Suprapubic skin (tissue), 4 donors: ENCODE measurements around the gene PIK3IP1. TPM values are rescaled to one million over a fixed set of nuclear protein-coding genes. Genes with fewer than 3 reads are reported as not detected.
"Not testable (repeated sequence)": the region's sequence is repeated elsewhere in the genome, so short reads cannot be mapped to it uniquely, and the experiment has no call there.

Experiments used
- DNase-seq, 2 donors: peaks; one replicate each; pipeline ENCODE4 v3.0.0-alpha.2; 2019; ENCODE audit warnings: low spot score in 2 of 2
- H3K27ac ChIP-seq: fragments of 200-600 bp; sonication (generic); one replicate; pipeline ENCODE4 v1.5.1; 2019
- H3K27me3 ChIP-seq: fragments of 200-600 bp; sonication (generic); one replicate; pipeline ENCODE4 v1.5.1; 2019
- H3K36me3 ChIP-seq: fragments of 200-600 bp; sonication (generic); one replicate; pipeline ENCODE4 v1.5.1; 2019
- H3K4me1 ChIP-seq: fragments of 200-600 bp; sonication (generic); one replicate; pipeline ENCODE4 v1.5.1; 2019
- H3K4me3 ChIP-seq: fragments of 200-600 bp; sonication (generic); one replicate; pipeline ENCODE4 v1.5.1; 2019; ENCODE audit warnings: mild to moderate bottlenecking
- H3K9me3 ChIP-seq: fragments of 200-600 bp; sonication (generic); one replicate; pipeline ENCODE4 v1.5.1; 2019
- EP300 ChIP-seq: sonication (generic); formaldehyde crosslinking; IDR thresholded peaks from one replicate; pipeline ENCODE4 v1.6.1; 2017; ENCODE audit warnings: antibody characterized with exemption
- POLR2A ChIP-seq, 2 donors: fragments of 450-650 bp; IDR thresholded peaks; one replicate each; pipeline ENCODE4 v1.6.1; 2017; ENCODE audit warnings: antibody characterized with exemption in 2 of 2, mild to moderate bottlenecking in 2 of 2, moderate library complexity in 2 of 2
- POLR2AphosphoS5 ChIP-seq, 3 donors: sonication (generic); formaldehyde crosslinking; IDR thresholded peaks; one replicate each; pipeline ENCODE4 v1.6.1; 2017; ENCODE audit warnings: antibody characterized with exemption in 3 of 3
- WGBS: methylation state at CpG from one replicate; pipeline ENCODE4 v1.1.5; 2018; 5-methylcytosine and 5-hydroxymethylcytosine counted together
- total RNA-seq, 4 donors: library from RNA; depleted of rRNA; stranded (reverse); fragments of >200 nt; gene quantifications; one replicate each; pipeline ENCODE4 v1.1.0, GENCODE V29; 2016
- TF ChIP-seq, protein P1 (sequence below), 2 donors: fragments of 200-600 bp in 1 of 2; fragments of 450-650 bp in 1 of 2; sonication (generic) in 1 of 2; IDR thresholded peaks; one replicate each; pipeline ENCODE4 v1.5.1; 2016 to 2019; ENCODE audit warnings: antibody characterized with exemption in 2 of 2, mild to moderate bottlenecking in 1 of 2, moderate library complexity in 1 of 2

PIK3IP1 gene
- total RNA-seq, 4 donors from 2014 or later = 40.7 to 126 (median 64.4) TPM

DNA sequence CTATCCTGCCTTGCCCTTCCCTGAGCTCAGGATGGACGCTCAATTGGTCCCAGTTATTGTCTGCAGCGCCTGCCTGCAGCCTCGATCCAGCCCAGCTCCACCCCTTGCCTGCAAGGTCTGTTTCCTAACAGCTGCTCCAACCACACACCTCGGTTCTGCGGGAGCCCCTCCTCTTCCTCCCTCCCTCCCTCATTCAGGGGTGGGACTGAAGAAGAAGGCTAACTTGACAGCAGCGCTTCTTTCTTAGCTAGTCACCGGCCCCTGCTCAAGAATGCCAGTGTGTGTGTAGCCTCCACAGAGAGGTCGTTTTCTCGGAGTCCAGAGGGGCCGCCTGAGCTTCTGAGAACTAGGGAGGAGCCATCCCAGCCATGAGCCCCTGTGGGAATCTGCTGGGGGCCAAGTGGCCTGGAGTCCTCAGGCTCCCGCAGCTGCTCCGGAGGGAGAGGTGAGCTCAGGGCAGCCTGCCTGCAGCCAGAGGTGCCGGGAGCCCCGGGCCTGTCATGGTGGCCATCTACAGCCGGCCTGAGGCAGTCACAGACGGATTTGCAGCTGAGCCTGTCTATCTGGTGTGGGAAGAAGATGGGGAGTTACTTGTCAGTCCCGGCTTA is 44.0 kb downstream of the PIK3IP1 start:
- H3K4me1 ChIP-seq = peaks cover 56% of the 10 kb centered on the region
- H3K36me3 ChIP-seq = no peaks in the 10 kb centered on the region
- H3K27me3 ChIP-seq = no peaks in the 10 kb centered on the region
- H3K9me3 ChIP-seq = no peaks in the 10 kb centered on the region
- 9% methylated on average over 9 of the region's 17 CpGs for WGBS
- peak overlapping the region; percentile 56 for H3K4me3 ChIP-seq
- TF ChIP-seq, protein P1, sequence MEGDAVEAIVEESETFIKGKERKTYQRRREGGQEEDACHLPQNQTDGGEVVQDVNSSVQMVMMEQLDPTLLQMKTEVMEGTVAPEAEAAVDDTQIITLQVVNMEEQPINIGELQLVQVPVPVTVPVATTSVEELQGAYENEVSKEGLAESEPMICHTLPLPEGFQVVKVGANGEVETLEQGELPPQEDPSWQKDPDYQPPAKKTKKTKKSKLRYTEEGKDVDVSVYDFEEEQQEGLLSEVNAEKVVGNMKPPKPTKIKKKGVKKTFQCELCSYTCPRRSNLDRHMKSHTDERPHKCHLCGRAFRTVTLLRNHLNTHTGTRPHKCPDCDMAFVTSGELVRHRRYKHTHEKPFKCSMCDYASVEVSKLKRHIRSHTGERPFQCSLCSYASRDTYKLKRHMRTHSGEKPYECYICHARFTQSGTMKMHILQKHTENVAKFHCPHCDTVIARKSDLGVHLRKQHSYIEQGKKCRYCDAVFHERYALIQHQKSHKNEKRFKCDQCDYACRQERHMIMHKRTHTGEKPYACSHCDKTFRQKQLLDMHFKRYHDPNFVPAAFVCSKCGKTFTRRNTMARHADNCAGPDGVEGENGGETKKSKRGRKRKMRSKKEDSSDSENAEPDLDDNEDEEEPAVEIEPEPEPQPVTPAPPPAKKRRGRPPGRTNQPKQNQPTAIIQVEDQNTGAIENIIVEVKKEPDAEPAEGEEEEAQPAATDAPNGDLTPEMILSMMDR (IDR thresholded peaks at IDR 0.05) = no peak
- no peak for TF ChIP-seq EP300
- H3K27ac ChIP-seq = peak overlapping the region; percentile 88
- peak; percentile 76 to 88 for DNase-seq

DNA sequence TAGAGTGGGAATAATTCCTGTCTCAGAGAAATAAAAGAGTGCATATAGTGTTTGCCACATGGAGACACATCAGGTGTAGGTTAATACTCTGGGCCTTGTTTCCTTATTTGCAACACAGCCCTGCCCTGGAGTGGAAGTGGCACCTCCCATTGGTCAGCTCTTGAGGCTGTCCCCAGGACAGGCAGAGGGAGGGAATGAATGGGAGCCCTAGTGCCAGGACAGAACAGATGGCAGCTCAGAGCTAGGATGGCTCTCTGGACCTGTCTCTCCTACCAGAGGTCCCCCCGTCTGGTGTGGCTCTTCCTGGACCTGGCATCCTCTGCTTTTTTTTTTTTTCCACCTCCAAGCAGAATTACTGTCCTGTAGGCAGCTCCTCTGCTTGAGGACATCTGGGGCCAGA is 44.6 kb downstream of the PIK3IP1 start:
- no peaks in the 10 kb centered on the region for H3K36me3 ChIP-seq
- TF ChIP-seq EP300 = no peak
- no peak for TF ChIP-seq POLR2AphosphoS5 (IDR thresholded peaks at IDR 0.05)
- TF ChIP-seq, protein P1 (IDR thresholded peaks at IDR 0.05) = no peak
- no peak for TF ChIP-seq POLR2A (IDR thresholded peaks at IDR 0.05)
- H3K4me1 ChIP-seq = peaks cover 51% of the 10 kb centered on the region
- 67% methylated on average over 1 of the region's 1 CpG for WGBS
- DNase-seq = no peak
- H3K27me3 ChIP-seq = no peaks in the 10 kb centered on the region
- no peaks in the 10 kb centered on the region for H3K9me3 ChIP-seq
- no peak overlapping the region for H3K27ac ChIP-seq
- peak overlapping the region; percentile 56 for H3K4me3 ChIP-seq

DNA sequence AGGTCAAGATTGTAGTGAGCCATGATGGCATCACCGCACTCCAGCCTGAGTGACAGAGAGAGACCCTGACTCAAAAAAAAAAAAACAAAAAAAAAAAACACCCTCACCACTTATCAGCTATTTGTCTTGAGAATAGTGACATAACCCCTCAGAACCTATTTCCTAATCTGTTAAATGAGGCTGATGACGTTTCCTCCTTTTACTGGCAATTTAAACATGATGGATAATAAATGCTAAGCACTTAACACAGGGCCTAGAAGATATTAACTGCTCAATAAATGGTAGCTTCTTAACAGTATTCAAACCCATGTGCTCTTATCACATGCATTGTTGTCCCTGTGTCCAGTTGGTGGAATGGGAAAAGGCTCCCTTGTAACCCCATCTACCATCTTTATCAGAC is 45.6 kb downstream of the PIK3IP1 start:
- Histone ChIP-seq H3K27me3 (no peaks in the 10 kb centered on the region), H3K36me3 (no peaks in the 10 kb centered on the region), H3K4me3 (no peak overlapping the region), H3K9me3 (no peaks in the 10 kb centered on the region), H3K27ac (no peak overlapping the region), H3K4me1 (peaks cover 43% of the 10 kb centered on the region)
- no peak for DNase-seq
- 88% methylated on average over 2 of the region's 2 CpGs for WGBS
- TF ChIP-seq EP300 = no peak
- TF ChIP-seq POLR2A (IDR thresholded peaks at IDR 0.05) = no peak
- TF ChIP-seq POLR2AphosphoS5 (IDR thresholded peaks at IDR 0.05) = no peak
- TF ChIP-seq, protein P1 (IDR thresholded peaks at IDR 0.05) = no peak

DNA sequence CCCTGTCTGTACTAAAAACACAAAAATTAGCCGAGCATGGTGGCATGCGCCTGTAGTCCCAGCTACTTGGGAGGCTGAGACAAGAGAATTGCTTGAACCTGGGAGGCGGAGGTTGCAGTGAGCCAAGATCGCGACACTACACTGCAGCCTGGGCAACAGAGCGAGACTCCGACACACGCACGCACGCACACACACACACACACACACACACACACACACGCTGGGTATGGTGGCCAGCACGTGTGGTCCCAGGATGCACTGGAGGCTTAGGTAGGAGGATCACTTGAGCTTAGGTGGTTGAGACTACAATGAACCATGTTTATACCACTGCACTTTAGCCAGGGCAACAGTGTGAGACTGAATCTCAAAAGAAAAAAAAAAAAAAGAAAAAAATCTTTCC is 46.3 kb downstream of the PIK3IP1 start:
- not testable (repeated sequence) for H3K4me3 ChIP-seq, H3K27me3 ChIP-seq, H3K9me3 ChIP-seq, H3K27ac ChIP-seq, DNase-seq, H3K36me3 ChIP-seq
- H3K4me1 ChIP-seq = peaks cover 38% of the 10 kb centered on the region
- WGBS = 89% methylated on average over 12 of the region's 12 CpGs

DNA sequence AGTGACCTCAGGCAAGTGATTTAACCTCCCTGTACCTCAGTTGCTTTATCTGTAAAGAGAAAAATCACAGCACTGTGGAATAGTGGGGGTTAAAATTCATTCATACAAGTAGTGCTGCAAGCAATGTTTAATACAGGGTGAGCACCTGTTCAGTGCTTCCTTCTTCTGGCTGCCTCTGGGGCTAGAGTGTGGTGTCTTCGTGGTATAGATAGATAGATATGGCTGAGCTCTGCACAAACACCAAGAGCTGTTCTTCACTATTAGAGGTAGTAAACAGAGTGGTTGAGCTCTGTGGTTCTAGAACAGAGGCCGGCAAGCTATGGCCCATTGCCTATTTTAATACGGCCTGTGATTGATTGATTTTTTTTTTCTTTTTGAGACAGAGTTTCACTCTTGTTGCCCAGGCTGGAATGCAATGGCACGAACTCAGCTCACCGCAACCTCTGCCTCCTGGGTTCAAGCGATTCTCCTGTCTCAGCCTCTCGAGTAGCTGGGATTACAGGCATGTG is 47.3 kb downstream of the PIK3IP1 start:
- TF ChIP-seq EP300 = no peak
- TF ChIP-seq, protein P1 (IDR thresholded peaks at IDR 0.05) = no peak
- no peak for TF ChIP-seq POLR2AphosphoS5 (IDR thresholded peaks at IDR 0.05)
- no peak for TF ChIP-seq POLR2A (IDR thresholded peaks at IDR 0.05)
- peaks cover 30% of the 10 kb centered on the region for H3K4me1 ChIP-seq
- no peak overlapping the region for H3K4me3 ChIP-seq
- no peak overlapping the region for H3K27ac ChIP-seq
- WGBS = 93% methylated on average over 7 of the region's 7 CpGs
- no peaks in the 10 kb centered on the region for H3K9me3 ChIP-seq
- no peak for DNase-seq
- no peaks in the 10 kb centered on the region for H3K27me3 ChIP-seq
- no peaks in the 10 kb centered on the region for H3K36me3 ChIP-seq
